Osteoblast (primary cell): ENCODE results near the gene ZNF768. TPM values are rescaled to one million over a fixed set of nuclear protein-coding genes. Genes with fewer than 3 reads are reported as not detected.
"Not testable (repeated sequence)": the region's sequence is repeated elsewhere in the genome, so short reads cannot be mapped to it uniquely, and the experiment has no call there.

Experiments
- DNase-seq: peaks from one replicate; pipeline ENCODE4 v3.0.0; 2011; ENCODE audit warnings: low spot score, mixed read lengths; ENCODE audit not compliant: insufficient read length; ENCODE audit errors: missing footprints
- H2AFZ ChIP-seq: 2 replicates; pipeline ENCODE4 v1.6.0; 2011; ENCODE audit warnings: mild to moderate bottlenecking, low read length
- H3K27ac ChIP-seq: 2 replicates; pipeline ENCODE4 v1.5.1; 2011; ENCODE audit warnings: mild to moderate bottlenecking, low read depth, low read length, moderate library complexity
- H3K27me3 ChIP-seq: 2 replicates; pipeline ENCODE4 v1.6.0; 2012; ENCODE audit warnings: mild to moderate bottlenecking, control low read depth, inconsistent platforms, low read length, moderate library complexity; ENCODE audit not compliant: insufficient read depth
- H3K36me3 ChIP-seq: 2 replicates; pipeline ENCODE4 v1.5.1; 2011; ENCODE audit warnings: mild to moderate bottlenecking, low read length, control low read depth, moderate library complexity; ENCODE audit not compliant: insufficient read depth
- H3K4me1 ChIP-seq: 2 replicates; pipeline ENCODE4 v1.5.1; 2011; ENCODE audit warnings: mild to moderate bottlenecking, low read length, control low read depth, moderate library complexity; ENCODE audit not compliant: insufficient read depth
- H3K4me2 ChIP-seq: 2 replicates; pipeline ENCODE4 v1.6.0; 2011; ENCODE audit warnings: mild to moderate bottlenecking, low read length; ENCODE audit not compliant: insufficient read depth
- H3K4me3 ChIP-seq: fragments of 200-600 bp; sonication (generic); 3 replicates; pipeline ENCODE4 v1.5.1; 2012; ENCODE audit warnings: mild to moderate bottlenecking, low read length, inconsistent platforms; ENCODE audit not compliant: insufficient read depth
- H3K79me2 ChIP-seq: 2 replicates; pipeline ENCODE4 v1.6.0; 2012; ENCODE audit warnings: mild to moderate bottlenecking, low read length, control low read depth, inconsistent platforms; ENCODE audit not compliant: insufficient read depth
- H3K9me3 ChIP-seq: 2 replicates; pipeline ENCODE4 v1.5.1; 2011; ENCODE audit warnings: low read depth, low read length, control low read depth
- H4K20me1 ChIP-seq: 2 replicates; pipeline ENCODE4 v1.6.0; 2012; ENCODE audit warnings: mild to moderate bottlenecking, low read length, control low read depth; ENCODE audit not compliant: insufficient read depth
- CTCF ChIP-seq: IDR thresholded peaks from 2 replicates; pipeline ENCODE4 v1.5.1; 2011; ENCODE audit warnings: mild to moderate bottlenecking, low read depth, low read length, moderate library complexity; ENCODE audit errors: extremely low read depth
- total RNA-seq: library from RNA; depleted of rRNA; stranded (reverse); fragments of >200 nt; gene quantifications from 2 replicates; pipeline ENCODE4 v1.2.3, GENCODE V29; 2012

Gene ZNF768
- total RNA-seq, 1 donor: 25.0 TPM

DNA sequence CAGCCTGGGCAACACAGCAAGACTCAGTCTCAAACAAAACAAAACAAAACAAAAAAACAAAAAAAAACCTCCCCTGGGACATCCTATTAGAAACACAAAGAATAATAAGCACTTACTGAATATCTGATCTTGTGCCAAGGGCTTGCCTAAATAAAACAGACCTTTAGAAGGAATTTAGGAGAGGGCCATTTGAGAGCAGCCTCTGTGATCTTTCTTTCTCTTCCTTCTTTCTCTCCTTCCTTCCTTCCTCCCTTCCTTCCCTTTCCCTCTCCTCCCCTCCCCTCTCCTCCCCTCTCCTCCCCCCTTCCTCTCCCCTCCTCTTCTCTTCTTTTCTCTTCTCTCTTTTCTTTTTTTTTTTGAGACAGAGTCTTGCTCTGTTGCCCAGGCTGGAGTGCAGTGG, 41.5 kb downstream of the ZNF768 start:
- Histone ChIP-seq H2AFZ (no peak overlapping the region), H3K27ac (no peak overlapping the region), H3K27me3 (no peaks in the 10 kb centered on the region), H3K79me2 (no peaks in the 10 kb centered on the region), H3K36me3 (no peaks in the 10 kb centered on the region), H4K20me1 (no peaks in the 10 kb centered on the region), H3K9me3 (no peaks in the 10 kb centered on the region), H3K4me2 (no peak overlapping the region), H3K4me3 (no peak overlapping the region), H3K4me1 (no peaks in the 10 kb centered on the region)
- TF ChIP-seq CTCF: no peak
- no peak for DNase-seq

- no peak overlapping the region for H3K4me2 ChIP-seq
- no peaks in the 10 kb centered on the region for H4K20me1 ChIP-seq
- DNase-seq: peak; percentile 75
- no peaks in the 10 kb centered on the region for H3K36me3 ChIP-seq
- no peaks in the 10 kb centered on the region for H3K27me3 ChIP-seq
- no peaks in the 10 kb centered on the region for H3K4me1 ChIP-seq
- H3K79me2 ChIP-seq: no peaks in the 10 kb centered on the region
- no peak overlapping the region for H3K4me3 ChIP-seq
- no peak overlapping the region for H2AFZ ChIP-seq
- H3K27ac ChIP-seq: no peak overlapping the region
- H3K9me3 ChIP-seq: no peaks in the 10 kb centered on the region
- TF ChIP-seq CTCF: peak; percentile 33
Observed at GRCh38 chr16:30482366-30482765, 44.0 kb downstream of the ZNF768 start.

DNA sequence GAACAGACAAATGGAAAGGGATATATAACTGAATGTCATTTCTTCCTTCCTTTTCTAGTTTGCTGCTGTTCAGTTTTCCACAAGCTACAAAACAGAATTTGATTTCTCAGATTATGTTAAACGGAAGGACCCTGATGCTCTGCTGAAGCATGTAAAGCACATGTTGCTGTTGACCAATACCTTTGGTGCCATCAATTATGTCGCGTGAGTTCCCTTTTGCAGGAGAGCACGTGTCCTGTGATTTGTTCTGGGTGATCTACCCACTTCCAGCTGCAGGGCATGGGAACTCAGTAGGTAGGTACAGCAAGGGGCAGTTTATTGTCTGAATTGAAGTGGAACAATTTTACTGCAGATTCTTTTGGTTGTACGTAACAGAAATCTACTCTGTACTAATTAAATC, 45.0 kb downstream of the ZNF768 start:
- Histone ChIP-seq H3K4me3 (no peak overlapping the region), H3K36me3 (no peaks in the 10 kb centered on the region), H3K4me1 (no peaks in the 10 kb centered on the region), H3K4me2 (no peak overlapping the region), H3K27me3 (no peaks in the 10 kb centered on the region), H4K20me1 (no peaks in the 10 kb centered on the region), H3K79me2 (no peaks in the 10 kb centered on the region), H3K27ac (no peak overlapping the region), H2AFZ (no peak overlapping the region), H3K9me3 (no peaks in the 10 kb centered on the region)
- DNase-seq: no peak
- TF ChIP-seq CTCF: no peak

DNA sequence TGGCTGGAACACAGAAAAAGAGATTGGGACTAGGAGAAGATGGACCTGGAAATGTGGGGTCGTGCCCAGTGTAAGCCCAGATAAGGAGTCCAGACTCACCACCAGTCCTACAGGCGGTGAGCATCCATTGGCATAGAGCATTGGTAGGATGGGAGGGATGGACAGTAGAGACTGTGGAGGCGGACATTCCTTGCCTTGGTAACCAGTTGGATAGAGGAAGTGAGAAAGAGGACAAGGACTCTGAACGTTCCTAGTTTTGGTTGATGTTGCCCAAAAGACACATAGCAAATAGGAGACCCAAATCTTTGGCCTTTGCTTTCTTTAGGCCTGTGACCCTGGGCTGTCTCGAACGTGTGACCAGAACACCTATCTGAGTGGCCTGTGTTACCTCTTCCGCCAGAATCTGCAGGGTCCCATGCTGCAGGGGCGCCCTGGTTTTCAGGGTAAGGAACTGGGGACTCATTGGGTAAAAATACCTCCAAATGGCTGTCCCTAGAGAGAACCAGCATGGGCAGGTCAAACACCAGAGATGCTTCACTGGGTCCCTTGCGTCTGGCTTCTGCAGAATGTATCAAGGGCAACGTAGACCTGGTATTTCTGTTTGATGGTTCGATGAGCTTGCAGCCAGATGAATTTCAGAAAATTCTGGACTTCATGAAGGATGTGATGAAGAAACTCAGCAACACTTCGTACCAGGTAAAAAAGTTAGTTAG, 47.4 kb downstream of the ZNF768 start:
- DNase-seq: no peak
- H3K27ac ChIP-seq: no peak overlapping the region
- H4K20me1 ChIP-seq: no peaks in the 10 kb centered on the region
- no peaks in the 10 kb centered on the region for H3K9me3 ChIP-seq
- H3K36me3 ChIP-seq: no peaks in the 10 kb centered on the region
- no peak overlapping the region for H2AFZ ChIP-seq
- no peak for TF ChIP-seq CTCF
- H3K27me3 ChIP-seq: peaks cover 17% of the 10 kb centered on the region
- H3K4me2 ChIP-seq: no peak overlapping the region
- H3K4me3 ChIP-seq: no peak overlapping the region
- H3K79me2 ChIP-seq: no peaks in the 10 kb centered on the region
- H3K4me1 ChIP-seq: no peaks in the 10 kb centered on the region

GRCh38 chr16:30477773-30478172, 48.6 kb downstream of the ZNF768 start:
- not testable (repeated sequence) for H3K36me3 ChIP-seq, H3K9me3 ChIP-seq, DNase-seq, H3K27ac ChIP-seq, H3K79me2 ChIP-seq, H2AFZ ChIP-seq, H3K4me1 ChIP-seq, H3K4me3 ChIP-seq, H4K20me1 ChIP-seq, H3K4me2 ChIP-seq
- H3K27me3 ChIP-seq: peaks cover 26% of the 10 kb centered on the region
